Fibroblast of gingiva (primary cell): ENCODE results near the gene ADAMTS16.

Experiments used
- DNase-seq: peaks from one replicate; pipeline ENCODE4 v3.0.0-alpha.2; 2011; ENCODE audit warnings: low read depth

The ADAMTS16 gene

DNA sequence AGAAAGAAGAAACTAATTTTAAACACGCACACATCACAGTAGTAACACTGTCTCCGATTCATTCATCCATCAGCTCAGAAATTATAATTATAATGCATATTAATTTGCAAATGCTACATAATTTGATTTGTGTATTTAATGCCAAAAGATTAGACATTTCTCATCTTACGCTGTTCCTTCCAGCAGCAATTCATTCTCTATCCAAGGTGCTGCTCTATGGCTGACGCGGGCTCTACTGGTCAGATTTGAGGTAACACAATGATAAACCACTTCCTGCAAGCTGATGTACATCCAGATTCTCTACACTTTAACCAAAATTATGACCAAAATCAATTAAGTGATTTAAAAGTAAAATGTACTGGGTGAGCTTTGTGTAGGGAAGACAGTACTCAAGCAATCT, 204.5 kb downstream of the ADAMTS16 start:
- DNase-seq, result no peak

DNA sequence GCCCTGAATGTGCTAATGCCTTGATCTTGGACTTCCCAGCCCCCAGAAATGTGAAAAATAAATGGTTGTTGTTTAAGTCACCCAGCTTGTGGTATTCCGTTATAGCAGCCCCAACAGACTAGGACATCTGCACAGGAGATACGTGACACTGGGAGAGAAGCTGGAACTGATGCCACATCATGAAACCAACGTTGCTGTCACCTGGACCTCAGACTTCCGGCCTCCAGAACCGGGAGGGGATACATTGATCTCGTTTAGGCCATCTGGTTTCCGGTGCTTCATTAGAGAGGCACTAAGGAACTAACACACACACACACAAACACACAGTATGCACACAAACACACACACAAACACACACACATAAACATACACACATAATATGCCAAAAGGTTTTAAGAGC, 207.3 kb downstream of the ADAMTS16 start:
- no peak for DNase-seq

GRCh38 chr5:5348135-5348534, 208.0 kb downstream of the ADAMTS16 start:
- DNase-seq, result no peak

DNA sequence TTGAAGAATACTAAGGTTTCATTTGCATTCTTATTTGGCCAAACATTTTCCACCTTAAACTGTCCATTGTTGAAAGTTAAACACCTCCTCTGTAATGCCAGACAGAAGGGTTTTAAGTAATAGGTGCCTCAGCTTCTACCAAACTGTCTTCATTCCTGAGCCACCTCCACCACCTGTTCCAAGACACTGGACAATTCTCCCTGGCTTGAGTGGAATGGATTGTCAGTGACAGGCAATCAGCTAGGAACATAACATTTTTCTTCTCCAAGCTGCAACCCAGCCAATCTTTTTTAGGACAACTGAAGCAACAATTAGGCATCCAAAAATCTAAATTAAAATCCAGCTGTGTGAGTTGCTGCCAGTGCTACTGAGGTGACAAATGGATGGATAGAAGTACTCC, 208.4 kb downstream of the ADAMTS16 start:
- DNase-seq, result no peak

DNA sequence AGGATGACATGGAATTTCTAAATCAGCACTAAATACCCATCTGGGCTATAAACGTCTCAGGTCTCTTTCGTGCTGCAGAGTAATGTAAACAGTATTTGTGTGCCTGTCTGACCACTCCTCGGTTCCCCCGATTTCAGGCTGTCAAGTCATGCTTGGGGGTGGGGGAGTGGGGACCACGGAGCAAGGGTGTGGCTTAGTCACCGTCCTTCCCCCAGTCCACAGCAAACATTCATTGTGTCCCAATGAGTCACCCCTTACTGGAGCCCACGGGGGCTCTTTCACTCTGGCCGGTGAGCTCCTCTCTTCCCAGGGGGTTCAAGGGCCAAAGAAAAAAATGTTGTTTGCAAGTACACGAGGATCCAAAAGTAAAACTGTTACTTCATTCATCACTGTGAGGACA, 210.0 kb downstream of the ADAMTS16 start:
- DNase-seq, result no peak

DNA sequence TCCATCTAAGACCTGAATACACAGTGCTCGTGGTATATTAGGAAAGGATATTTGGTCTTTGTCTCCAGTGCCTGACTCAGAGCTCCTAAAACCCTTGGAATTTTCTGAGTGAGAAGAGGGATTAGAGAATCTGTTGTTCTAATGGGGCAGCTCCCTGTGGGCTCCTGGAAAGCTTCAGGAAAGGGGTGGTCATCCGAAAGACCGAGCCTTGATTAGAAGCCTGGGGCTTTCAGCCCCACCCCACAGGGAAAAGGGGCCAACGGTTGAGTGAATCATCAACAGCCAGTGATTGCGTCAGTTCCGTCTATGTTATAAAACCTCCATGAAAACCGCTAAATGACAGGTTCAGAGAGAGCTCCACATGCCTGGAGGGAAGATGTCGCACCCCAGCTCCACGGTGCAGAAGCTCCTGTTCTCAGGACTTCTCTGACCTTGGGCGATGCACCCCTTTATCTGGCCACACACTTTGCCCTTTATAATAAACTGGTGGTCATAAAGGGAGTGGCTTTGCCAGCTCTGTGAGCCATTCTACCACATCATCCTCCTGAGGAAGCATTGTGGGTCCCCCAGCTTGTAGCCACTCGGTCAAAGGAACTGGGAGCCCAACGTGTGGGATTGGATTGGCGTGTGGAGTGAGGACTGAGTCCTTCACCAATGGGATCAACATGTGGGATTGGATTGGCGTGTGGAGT, 211.3 kb downstream of the ADAMTS16 start:
- DNase-seq, result no peak

DNA sequence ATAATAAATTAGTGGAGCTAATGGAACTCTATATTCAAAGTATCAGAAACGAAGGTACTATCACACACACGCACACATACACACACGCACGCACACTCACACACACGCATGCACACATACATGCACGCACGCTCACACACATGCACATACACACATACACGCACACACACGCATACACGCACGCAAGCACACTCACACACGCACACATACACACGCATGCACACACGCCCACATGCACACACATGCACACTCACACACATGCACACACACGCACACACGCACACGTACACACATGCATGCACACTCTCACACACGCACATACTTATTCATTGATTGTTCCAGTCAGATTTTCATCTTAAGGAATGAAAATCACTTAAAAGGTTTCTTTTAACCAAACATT, 212.5 kb downstream of the ADAMTS16 start:
- DNase-seq, result no peak

GRCh38 chr5:5353681-5354080, 213.6 kb downstream of the ADAMTS16 start:
- no peak for DNase-seq

DNA sequence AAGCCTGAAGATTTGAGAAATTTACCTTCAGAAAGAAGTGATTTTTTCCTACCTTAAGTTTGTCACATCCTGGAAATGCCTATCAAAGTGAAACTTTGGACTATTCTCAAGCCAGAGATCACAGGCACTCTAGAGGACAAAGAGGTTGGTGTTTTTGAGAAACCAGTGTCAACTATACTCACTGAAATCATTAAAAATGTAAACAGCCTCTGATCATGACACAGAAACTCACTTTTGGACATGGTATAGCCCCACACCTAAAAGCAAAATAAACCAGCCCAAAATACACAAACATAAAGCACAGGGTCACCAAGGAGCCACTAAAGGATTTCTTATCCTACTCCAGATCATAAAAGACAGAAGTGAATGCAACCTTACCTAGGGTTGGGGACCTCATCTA, 216.6 kb downstream of the ADAMTS16 start:
- DNase-seq, result no peak

DNA sequence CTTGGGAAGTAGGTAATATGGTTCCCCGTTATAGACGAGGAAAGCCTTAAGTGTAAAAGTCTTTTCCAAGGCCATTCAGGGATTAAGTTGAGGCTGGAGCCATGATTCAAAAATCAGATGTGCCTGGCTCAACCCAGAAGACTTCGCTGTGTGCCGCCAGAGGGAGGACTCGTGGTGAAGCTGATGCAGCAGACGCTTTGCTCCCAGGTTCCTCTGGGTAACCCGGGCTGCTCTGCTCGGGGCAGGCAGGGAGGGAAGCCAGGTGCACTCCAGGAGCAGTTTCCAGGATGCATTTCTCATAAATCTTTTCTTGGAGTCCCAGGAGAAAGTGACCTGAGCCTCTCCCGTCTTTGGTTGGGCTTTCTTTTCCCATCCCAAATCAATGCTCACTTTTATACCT, 219.5 kb downstream of the ADAMTS16 start:
- DNase-seq, result no peak

- DNase-seq, result no peak
Observed at GRCh38 chr5:5360363-5360940, 220.3 kb downstream of the ADAMTS16 start.

DNA sequence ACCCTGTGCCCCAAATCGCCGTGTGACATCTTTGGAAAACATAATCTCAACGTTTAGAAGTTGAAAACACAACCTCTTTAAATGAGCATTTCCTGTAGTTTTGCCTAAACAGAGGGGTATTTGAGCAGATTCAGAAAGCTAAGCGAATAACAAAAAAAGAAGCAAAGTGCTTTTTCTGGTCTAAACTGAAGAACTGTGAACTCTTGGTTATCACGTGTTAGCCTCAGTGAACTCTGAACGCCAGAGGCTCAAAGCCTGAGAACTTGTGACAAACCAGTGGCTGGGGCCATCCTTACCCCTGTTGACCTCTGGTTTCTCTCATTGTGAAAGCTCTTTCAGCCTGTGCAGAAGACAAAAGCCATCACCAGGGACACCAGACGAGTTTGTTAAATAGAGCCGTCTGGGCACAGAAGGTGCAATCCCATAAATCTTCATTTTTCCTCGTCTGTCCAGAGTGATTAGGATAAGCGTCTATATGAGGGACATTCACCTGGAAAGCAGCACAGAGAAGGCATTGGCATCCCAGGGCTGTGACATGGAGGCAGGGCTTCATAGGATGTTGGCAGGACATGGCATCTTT, 220.9 kb downstream of the ADAMTS16 start:
- DNase-seq, result no peak

DNA sequence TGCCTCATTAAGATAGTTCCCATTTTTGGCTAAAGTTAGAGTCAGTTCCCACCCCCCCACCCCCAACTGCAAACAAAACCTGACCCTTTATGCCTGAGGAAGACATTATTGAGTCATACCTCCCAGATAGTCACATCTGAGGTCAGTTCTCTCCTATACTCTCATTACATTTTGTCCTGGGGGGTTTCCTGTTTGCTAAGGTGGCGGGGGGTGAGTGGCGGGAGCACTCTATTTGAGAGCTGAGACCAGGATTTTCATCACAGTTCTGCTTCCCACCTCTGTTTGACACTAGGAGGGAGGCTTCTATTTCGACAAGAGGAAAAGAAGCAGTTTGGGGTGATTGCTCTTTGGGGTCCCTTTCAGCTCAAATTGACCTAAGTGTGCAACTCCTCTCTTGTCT, 222.9 kb downstream of the ADAMTS16 start:
- no peak for DNase-seq

- no peak for DNase-seq
Observed at GRCh38 chr5:5364932-5365331, 224.8 kb downstream of the ADAMTS16 start.

GRCh38 chr5:5367739-5368138, 227.6 kb downstream of the ADAMTS16 start:
- DNase-seq, result no peak

DNA sequence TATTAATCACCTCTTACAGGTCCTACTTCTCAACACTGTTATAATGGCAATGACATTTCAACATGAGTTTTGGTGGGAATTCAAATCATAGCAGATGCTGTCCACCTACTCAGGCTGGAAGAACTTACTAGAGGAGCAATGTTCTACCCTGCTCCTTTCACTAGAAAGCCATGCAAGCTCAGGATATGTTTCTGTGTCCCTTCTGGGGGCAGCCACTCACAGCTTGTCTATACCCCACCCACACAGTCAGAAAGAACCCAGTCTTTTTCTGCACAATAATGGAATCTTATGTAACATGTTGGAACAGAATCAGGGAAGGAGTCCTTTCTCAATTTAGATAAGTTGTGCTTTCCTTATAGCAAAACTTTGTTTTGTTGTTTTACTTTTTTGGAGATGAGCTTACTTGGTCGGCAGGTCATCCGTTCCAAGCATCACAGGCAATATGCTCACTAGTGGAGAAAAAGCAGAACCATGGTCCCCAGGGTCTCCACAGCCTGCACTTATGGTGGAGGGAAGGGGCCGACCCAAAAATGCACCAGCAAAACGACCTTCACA, 229.0 kb downstream of the ADAMTS16 start:
- no peak for DNase-seq
